ENCODE results near the gene USP17L5.
"Not testable (repeated sequence)": the region's sequence is repeated elsewhere in the genome, so short reads cannot be mapped to it uniquely, and the experiment has no call there.

DNA sequence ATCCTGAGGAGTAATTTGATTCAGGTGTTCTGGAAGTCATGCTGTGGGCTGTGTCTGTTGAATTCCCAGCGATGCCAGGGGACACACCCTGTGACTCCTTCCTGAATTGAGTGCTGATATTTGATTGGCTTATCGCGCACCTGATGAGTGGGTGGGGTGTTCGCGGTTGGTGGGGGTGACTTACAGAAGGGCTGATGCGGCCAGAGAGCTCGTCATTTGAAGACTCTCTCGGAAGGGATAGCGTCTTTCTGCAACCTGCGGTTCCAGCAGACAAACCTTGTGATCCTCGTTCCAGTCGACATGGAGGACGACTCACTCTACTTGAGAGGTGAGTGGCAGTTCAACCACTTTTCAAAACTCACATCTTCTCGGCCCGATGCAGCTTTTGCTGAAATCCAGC lies 14.1 kb downstream of the USP17L5 start, which contains the start of gene USP17L29:
- TF ChIP-seq, protein P1, sequence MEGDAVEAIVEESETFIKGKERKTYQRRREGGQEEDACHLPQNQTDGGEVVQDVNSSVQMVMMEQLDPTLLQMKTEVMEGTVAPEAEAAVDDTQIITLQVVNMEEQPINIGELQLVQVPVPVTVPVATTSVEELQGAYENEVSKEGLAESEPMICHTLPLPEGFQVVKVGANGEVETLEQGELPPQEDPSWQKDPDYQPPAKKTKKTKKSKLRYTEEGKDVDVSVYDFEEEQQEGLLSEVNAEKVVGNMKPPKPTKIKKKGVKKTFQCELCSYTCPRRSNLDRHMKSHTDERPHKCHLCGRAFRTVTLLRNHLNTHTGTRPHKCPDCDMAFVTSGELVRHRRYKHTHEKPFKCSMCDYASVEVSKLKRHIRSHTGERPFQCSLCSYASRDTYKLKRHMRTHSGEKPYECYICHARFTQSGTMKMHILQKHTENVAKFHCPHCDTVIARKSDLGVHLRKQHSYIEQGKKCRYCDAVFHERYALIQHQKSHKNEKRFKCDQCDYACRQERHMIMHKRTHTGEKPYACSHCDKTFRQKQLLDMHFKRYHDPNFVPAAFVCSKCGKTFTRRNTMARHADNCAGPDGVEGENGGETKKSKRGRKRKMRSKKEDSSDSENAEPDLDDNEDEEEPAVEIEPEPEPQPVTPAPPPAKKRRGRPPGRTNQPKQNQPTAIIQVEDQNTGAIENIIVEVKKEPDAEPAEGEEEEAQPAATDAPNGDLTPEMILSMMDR (IDR thresholded peaks at IDR 0.05) = not testable (repeated sequence)
- TF ChIP-seq POLR2A (IDR thresholded peaks at IDR 0.05) = not testable (repeated sequence)

All from adrenal gland (tissue), 5 donors.